NCI-H748 (cell line): Measurements from ENCODE around the gene COX5A.
A peak's percentile ranks its signal among the peaks of the same experiment; 100 is the strongest.

ENCODE experiments used
- DNase-seq: peaks from one replicate; lab custom pipeline; 2025; ENCODE audit not compliant: unreplicated experiment; lab: John Stamatoyannopoulos, UW

Gene COX5A

DNA sequence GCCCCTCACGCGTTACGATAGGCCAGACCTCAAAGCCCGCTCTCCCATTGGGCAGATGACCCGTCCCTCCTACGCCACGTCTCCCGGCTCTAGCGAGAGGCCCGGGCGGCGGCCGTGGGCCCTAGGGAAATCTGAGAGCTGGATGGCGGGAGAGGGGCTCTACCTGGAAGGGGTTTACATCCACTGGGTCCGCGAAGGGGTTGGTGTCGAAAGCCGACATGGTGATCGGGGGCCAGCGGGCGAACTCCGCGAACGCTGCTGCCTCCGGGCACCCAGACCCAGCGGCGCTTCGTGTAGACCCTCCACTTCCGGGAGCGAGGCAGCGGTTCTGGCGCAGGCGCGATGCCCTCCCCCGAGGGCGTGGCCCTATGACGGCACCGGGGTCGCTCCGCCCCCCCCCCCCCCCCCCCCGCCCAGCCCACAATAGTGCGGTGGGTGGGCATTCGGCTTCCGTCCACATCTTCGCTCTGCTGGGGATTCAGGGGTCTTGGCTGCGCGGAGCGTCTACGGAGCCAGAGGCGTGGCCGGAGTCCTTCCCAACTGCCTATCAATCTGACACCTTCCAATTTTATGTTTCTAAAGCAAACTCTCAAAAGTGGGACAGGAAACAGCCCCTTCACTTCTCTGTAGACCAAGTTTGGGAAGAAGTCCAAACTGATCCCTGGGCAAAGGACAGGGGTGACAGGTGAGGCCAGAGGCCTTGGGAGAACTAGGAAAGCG lies 64.7 kb downstream of the COX5A start, which contains the start of gene SCAMP2:
Gene SCAMP2 (minus strand): TSS at position 330 of the 720 bp plus-strand sequence. CDS start 110 bp downstream, at position 220.
- DNase-seq = peak; percentile 94

DNA sequence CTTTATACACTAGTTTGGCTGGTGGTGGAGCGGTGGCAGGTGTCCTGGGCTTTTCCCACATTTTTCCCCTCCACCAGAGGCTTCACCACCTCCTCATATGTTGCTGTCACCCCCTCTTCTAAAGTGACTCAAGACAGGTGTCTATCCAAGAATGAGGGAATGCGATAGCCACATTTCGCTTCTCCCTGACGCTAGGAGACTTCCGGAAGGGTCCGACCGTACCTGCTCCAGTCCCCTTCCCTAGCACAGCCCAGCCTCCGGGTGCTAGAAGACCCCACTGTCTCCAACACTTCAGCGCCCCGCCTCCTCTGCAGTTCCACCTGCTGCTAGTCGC lies 65.2 kb downstream of the COX5A start:
- no peak for DNase-seq

DNA sequence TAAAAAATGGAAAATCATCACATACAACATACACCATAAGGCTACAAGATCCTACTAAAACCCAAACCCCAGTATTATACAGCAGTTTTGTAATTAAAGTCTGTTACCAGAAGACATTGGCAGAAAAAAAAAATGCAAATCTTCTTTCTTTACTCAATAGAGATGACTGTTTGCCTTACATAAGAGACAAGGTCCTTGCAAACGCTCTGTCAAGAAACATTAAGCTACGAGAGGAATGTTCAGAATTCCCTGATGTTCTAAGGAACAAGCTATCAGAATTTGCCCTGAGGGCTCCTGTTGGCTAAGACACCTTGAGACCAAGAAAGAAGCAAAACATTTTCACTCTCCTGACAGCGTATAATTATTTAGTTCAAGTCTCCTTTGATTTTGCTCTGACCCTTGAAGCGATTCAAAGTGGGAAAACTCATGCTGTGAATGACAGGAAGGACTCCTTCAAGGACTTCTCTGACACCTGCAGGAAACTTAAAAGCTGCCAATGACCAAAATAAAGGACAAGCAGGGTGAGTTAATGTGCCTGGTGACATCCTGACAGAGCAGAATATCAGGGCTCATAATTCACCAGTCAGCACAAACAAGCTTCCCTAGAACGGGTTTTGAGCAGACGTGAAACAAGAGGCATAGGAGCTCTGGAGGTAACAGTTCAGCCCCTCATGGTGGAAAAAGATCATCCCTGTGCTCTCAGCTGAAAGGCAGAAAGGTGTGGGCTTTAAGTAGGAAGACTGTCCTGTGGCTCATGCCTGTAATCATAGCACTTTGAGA lies 67.2 kb downstream of the COX5A start:
- no peak for DNase-seq
